GM12872 (cell line): ENCODE measurements around the gene SNX22.

Experiments used
- TF ChIP-seq, protein P1 (sequence below): IDR thresholded peaks from 3 replicates; pipeline ENCODE4 v1.5.1; 2011; ENCODE audit warnings: low read depth, mild to moderate bottlenecking, low read length, moderate library complexity; ENCODE audit not compliant: insufficient read depth

Gene SNX22

DNA sequence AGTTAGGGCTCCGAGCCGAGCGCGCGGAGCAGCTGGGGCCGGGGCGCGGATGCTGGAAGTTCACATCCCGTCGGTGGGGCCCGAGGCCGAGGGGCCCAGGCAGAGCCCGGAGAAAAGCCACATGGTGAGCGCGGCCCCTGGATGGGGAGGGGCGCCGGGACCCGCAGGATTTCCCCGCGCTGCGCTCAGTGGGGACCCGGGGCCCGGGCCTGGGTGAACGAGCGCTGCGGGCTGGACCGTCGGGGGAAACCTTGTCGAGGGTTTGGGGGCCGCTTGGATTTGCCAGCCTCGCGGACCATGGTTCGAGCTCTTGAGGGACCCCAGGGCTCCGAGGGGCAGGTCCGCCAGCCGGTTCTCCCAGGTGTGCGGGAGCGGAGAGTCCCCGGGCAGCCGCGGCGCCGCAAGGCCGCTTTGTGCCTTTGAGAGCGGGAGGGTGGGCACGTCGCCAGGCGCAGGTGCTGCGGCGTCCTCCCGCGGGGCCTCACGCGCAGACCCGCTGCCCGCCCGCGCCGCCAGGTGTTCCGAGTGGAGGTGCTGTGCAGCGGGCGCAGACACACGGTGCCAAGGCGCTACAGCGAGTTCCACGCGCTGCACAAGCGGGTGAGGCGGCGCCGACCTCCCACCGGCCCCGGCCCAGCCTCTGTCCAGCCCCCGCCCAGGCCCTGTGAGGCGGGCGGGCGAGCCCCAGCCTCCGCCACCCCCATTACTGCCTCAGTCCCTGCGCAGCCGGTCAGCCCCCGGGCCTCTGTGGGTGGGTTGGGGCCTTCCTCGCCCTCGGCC is at the start of gene SNX22:
TSS of gene SNX22 (plus strand) at position 5 of the 780 bp plus-strand sequence. CDS start at position 50, 45 bp downstream.
- TF ChIP-seq, protein P1, sequence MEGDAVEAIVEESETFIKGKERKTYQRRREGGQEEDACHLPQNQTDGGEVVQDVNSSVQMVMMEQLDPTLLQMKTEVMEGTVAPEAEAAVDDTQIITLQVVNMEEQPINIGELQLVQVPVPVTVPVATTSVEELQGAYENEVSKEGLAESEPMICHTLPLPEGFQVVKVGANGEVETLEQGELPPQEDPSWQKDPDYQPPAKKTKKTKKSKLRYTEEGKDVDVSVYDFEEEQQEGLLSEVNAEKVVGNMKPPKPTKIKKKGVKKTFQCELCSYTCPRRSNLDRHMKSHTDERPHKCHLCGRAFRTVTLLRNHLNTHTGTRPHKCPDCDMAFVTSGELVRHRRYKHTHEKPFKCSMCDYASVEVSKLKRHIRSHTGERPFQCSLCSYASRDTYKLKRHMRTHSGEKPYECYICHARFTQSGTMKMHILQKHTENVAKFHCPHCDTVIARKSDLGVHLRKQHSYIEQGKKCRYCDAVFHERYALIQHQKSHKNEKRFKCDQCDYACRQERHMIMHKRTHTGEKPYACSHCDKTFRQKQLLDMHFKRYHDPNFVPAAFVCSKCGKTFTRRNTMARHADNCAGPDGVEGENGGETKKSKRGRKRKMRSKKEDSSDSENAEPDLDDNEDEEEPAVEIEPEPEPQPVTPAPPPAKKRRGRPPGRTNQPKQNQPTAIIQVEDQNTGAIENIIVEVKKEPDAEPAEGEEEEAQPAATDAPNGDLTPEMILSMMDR, result no peak

DNA sequence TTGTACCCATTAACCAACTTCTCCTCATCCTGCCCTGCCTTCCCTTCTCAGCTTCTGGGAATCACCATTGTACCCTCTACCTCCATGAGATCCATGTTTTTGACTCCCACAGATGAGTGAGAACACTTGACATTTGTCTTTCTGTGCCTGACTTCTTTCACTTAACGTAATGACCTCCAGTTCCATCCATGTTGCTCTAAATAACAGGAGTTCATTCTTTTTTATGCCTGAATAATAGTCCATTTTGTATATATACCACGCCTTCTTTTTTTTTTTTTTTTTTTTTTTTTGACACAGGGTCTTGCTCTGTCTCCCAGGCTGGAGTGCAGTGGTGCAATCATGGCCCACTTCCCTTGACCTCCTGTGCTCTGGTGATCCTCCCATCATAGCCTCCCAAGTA is 49.0 kb upstream of the SNX22 start:
- TF ChIP-seq, protein P1, result no peak

DNA sequence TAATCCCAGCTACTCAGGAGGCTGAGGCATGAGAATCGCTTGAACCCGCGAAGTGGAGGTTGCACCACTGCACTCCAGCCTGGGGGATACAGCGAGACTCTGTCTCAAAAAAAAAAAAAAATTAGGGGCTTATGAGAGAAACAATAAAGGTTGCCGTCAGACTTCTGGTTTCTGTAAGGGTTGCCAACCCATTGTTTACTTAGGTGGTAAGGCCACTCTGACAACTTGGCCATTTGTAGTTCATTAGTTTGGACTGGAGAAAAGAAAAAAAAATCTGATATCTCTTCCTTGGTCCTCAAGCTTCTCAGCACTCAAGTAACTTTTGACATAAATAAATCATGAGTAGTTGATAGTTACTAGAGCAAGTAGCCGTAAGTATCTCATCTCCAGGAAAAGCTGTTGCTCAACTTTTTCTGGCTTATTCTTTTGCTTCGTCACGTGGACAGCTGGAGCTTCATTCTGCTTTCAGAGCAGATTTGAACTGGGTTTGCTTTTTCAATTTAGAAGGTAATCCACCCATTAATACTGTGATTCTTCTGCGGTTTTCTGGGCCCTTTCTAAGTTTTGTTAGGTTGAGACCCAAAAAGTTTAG is 46.3 kb upstream of the SNX22 start:
- TF ChIP-seq, protein P1, result no peak

DNA sequence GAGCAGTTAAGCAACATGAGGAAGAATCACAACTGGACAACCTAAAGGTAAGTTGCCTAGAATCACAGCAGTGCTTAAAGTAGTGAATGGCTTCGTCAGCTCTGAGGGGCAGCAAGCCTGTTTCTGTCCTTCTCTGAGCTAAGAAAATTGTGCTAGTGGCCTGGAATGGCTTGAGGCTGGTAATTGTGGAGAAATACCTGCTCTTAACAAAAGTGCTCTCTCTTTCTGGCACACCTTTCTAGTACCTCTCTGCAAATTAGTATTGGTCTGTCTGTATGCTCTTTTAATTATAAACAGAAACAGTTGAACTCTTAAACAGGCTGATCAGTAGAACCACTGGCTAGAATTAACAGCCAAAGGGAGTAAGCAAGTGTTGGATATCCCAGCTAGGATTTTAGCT is 44.2 kb upstream of the SNX22 start:
- TF ChIP-seq, protein P1, result no peak

DNA sequence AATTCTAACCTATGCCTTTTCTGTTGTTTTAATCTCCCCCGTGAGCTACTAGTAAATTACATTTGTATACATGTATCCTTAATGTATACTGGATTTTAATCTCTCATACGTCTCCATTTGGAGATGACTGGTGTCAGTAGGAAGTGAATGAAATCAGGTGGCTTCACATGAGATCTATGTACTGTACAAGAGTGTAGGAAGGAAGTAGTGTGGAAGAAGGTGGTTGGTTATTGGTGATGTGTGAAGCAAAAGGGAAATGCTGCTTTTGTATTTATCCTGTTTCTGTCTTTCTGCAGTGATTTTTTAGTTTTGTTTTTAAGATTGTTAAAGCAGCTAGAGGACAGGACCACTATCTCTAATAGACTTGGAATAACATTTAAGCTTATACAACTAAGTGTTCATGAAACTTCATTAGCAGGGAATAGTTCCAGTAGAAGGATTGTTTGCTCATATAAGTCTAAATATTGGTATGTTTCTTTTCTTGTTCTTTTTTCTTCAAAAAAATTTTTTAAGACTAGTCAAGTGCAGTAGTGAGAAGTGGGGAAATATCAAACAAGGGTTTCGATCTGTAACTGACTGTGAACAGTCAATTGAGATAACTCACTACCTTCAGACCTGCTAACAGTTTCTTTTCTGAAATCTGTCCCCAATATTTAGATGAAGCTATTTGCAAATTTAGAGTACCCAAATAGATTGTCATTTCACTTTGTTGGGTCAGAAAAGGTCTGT is 40.4 kb upstream of the SNX22 start:
- TF ChIP-seq, protein P1, result no peak

DNA sequence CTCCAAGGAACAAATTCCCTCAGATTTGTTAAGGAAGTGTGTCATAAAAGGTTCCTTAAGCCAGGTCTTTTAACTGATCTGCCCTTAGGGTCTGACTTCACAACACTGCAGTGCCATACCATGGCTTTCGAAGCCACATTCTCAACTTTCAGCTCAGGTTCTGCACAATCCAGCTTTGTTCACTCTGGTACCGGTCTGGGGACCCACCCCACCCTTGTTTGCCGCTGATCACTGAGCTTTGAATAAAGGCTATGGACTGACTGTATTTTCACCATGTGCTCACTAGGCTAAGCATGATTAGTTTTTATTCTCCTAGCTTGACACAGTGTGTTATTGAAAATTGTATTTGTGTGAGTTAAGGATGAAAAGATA is 39.9 kb upstream of the SNX22 start:
- TF ChIP-seq, protein P1, result no peak

DNA sequence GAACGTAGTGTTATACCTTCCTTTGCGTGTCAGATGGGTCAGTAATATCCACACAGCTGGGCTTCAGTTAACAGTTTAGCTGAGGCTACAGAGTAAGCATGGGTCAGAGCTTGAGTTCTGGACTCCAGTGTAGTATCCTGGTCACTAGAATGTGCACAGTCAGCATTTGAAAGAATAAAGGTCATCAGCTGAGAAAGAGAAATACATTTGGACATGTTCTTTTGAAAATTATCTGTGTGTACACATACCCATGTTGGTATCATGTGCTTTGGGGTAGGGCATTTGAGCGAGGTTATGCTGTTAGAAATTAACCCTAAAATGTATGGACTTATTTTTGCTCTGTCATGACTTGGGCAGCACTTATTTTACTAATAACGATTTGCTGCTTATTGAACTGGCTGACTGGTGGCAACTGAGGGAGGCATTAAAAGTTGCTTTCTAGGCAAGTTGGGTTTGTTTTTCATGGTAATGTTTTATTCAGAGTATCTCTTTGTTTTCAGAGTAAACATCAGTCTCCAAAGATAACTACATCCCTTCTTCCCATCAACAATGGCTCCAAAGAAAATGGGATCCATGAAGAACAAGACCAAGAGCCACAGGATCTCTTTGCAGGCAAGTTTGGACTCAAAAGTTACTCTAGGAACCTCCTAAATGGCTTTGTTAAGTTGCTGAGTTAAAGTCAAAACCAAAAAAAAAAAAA is 39.3 kb upstream of the SNX22 start:
- TF ChIP-seq, protein P1, result no peak; the same call in 2 of the 3 replicates
